ENCODE data around the gene ESRRG.

- TF ChIP-seq, protein P1, sequence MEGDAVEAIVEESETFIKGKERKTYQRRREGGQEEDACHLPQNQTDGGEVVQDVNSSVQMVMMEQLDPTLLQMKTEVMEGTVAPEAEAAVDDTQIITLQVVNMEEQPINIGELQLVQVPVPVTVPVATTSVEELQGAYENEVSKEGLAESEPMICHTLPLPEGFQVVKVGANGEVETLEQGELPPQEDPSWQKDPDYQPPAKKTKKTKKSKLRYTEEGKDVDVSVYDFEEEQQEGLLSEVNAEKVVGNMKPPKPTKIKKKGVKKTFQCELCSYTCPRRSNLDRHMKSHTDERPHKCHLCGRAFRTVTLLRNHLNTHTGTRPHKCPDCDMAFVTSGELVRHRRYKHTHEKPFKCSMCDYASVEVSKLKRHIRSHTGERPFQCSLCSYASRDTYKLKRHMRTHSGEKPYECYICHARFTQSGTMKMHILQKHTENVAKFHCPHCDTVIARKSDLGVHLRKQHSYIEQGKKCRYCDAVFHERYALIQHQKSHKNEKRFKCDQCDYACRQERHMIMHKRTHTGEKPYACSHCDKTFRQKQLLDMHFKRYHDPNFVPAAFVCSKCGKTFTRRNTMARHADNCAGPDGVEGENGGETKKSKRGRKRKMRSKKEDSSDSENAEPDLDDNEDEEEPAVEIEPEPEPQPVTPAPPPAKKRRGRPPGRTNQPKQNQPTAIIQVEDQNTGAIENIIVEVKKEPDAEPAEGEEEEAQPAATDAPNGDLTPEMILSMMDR (IDR thresholded peaks at IDR 0.05), result no peak
- no peak for TF ChIP-seq POLR2AphosphoS5 (IDR thresholded peaks at IDR 0.05)
These were observed 19.4 kb upstream of the ESRRG start for GRCh38 chr1:216742625-216743024.
